Fibroblast of skin of back (primary cell): ENCODE measurements around the gene TACC2. TPM values are rescaled to one million over a fixed set of nuclear protein-coding genes. Genes with fewer than 3 reads are reported as not detected.
"Not testable (repeated sequence)": the region's sequence is repeated elsewhere in the genome, so short reads cannot be mapped to it uniquely, and the experiment has no call there.

Experiments
- DNase-seq: peaks from one replicate; pipeline ENCODE4 v3.0.0-alpha.2; 2013
- polyA plus RNA-seq, 2 experiments: library from polyadenylated mRNA; unstranded; fragments of 120-200 nt; gene quantifications; one replicate each; pipeline ENCODE4 v1.2.1, GENCODE V29; 2013; ENCODE audit not compliant: insufficient read length in 2 of 2

Gene TACC2
- 26.7 TPM for polyA plus RNA-seq (2013, experiment 1 of 2; ENCODE audit: insufficient read length)
- polyA plus RNA-seq (2013, experiment 2 of 2; ENCODE audit: insufficient read length), result 17.2 TPM

- no peak for DNase-seq
Measured at GRCh38 chr10:121988361-121989324, at the start of gene TACC2. Gene TACC2 (plus strand): TSS chr10:121989163. CDS start chr10:122021982, 32,819 bp downstream.

GRCh38 chr10:121941532-121941931, 47.4 kb upstream of the TACC2 start:
- DNase-seq, result no peak

DNA sequence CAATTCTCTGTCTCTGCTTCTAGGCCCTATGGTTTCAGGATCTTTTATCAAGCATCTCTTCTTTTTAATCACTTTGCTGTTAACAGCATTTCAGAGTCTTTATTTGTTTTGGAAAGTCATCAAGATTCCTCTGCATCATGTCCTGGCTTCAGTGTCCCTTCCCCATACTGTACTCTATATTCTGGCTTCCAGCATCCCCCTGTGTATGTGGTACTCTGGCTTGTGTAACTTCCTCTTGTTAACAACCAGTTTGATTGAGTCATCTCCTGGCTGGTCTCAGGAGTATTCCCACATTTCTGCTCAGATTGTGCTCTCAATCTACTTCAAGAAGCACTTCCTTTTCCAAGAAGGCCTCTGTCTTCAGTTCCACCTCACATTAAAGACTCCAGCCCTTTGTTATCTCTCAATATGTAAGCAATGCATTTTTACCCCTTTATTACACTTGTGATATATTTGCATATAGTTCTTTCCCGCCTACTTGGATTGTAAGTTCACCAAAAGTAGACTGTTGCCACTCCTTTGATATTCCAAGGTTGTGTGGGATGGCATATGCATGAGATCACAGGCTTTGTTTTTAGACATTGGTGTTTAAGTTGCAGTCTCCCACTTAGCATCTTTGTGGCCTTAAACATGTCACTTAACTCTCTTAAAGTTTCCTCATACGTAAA, 46.1 kb upstream of the TACC2 start:
- DNase-seq, result peak; percentile 93

- no peak for DNase-seq
Measured at GRCh38 chr10:121947343-121948330, 41.3 kb upstream of the TACC2 start.

GRCh38 chr10:121949049-121949448, 39.9 kb upstream of the TACC2 start:
- DNase-seq, result no peak

GRCh38 chr10:121949451-121949850, 39.5 kb upstream of the TACC2 start:
- DNase-seq, result no peak

DNA sequence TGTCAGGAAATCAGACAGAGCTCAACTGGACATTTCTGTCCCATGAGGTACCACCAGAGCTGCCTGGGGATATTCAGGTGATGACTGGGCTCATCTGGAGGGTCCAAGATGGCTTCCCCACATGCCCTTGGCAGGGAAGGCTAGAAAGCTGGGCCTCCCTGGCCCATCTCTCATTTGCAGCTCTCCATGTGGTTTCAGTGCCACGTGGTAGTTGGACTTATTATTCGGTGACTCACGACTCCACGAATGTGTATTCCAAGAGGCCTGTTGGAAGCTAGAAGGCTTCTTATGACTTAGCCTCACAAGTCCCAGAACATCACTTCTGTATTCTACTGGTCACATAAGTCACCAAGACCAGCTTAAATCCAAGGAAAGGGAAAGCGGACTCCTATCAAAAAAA, 36.7 kb upstream of the TACC2 start:
- DNase-seq, result peak; percentile 44

- peak; percentile 6 for DNase-seq
Measured at GRCh38 chr10:121956111-121957061, 32.6 kb upstream of the TACC2 start.

- no peak for DNase-seq
Measured at GRCh38 chr10:121959671-121960070, 29.3 kb upstream of the TACC2 start.

- DNase-seq, result no peak
Measured at GRCh38 chr10:121961456-121961855, 27.5 kb upstream of the TACC2 start.

DNA sequence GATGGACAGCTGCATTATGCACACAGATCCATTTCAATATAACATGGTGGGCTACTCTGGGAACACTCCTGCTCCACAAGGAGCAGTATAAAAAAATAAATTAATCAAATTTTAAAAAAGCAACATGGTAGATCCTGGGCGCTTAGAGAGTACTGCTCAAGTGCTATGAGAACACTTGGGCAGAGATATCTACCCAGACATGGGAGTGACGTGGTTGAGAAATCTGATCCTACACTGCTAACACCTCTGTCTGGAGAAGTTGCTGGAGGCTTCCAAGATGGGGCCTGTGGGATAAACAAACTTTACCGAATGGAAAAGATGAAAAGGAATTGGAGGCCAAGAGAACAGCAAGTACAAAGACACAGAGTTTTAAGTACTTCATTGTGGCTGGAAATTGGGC, 23.0 kb upstream of the TACC2 start:
- no peak for DNase-seq

- DNase-seq, result not testable (repeated sequence)
Measured at GRCh38 chr10:121969086-121969485, 19.9 kb upstream of the TACC2 start.

- DNase-seq, result no peak
Measured at GRCh38 chr10:121974019-121974534, 14.9 kb upstream of the TACC2 start.

DNA sequence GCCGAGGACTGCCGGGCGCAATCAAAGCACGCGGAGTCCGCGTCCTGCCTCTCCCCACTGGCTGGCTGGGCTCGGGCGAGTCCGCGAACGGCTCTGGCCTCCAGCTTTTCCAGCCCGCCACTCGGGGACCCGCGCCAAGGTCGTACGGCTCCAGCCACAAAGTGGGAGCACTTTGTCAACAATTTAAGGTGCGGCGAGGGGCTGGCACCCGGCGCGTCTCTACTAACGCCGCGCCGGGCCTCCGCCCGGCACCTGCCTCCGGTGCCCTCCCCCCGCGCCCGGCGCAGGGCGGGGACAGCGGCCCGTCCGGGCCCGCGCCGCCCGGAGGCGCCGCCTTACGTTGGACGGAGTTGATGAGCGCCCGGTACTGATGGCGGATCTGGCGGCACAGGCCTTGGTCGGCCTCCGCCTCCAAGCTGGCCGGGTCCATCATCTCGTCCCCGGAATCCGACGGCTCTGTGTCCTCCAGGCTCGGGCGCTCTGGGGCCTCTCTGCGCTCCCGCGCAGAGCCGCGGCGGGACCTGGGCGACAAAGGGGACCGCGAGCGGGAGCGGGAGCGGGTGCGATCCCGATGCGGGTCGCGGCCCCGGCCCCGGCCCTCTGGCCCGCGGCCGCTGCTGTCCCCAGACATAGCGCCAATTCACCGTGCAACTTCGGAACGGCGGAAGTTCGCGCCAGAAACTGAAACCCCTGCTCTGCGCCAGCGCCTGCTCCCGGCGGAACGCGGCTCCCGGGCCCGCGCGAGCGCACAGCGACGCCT, 14.2 kb upstream of the TACC2 start, which contains the start of gene NSMCE4A:
NSMCE4A (minus strand) TSS at position 683 of the 760 bp plus-strand sequence; CDS start at position 631, 52 bp downstream.
- DNase-seq, result peak; percentile 77

DNA sequence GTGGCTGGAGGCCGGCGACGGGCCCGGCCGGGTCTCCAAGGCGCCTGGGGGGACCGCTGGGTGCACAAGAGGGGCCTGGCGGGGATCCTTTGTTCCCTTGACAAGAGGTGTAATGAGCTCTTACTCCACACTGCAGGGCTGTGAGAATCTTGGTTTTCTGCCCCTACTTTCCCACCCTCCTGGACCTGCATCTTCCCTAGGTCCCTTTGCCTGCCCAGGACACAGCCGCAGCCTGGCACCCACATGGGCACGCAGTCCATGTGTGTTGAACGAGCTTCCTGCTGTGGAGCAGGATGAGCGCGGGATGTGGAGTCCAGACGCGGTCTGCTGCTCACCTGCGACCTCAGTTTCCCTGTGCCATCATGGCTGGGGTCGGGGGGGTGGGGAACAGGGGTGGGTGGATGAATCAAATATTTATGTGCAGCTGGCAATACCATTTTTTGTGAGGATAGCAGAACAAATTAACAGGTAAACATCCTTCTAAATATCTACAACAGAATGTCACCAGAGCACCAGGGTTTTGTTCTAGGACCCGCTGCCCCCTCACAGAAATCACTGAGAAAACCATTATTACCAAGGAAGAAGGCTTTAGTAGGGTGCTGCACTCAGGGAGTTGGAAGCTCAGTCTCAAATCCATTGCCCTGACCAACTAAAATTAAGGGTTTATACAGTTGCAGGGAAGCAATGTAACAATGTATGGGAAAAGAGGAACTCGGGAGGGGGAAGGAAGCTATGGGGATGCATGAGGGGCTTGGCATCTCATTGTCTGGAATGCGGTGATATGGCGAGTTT, 13.5 kb upstream of the TACC2 start:
- DNase-seq, result no peak

- DNase-seq, result no peak
Measured at GRCh38 chr10:121976607-121977006, 12.4 kb upstream of the TACC2 start.

- DNase-seq, result no peak
Measured at GRCh38 chr10:121978511-121978910, 10.5 kb upstream of the TACC2 start.

DNA sequence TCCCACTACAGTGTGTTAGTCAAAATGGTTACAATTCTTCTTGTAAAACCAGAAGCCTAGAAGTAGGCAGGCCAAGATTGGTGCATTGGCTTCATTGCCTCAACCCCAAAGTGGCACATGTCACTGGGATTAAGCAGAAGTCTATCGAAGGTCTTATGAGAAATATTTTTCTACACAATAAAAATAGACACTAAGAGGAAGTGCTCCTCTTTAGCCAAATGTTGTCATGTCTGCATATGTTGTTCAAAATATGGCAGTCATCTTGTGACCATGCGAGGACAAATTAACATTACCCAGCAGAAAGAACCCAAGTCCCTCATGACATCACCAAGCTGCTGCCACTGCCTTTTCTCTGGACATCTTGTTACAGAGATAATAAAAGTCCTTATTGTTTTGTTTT, 7.6 kb upstream of the TACC2 start:
- no peak for DNase-seq

DNA sequence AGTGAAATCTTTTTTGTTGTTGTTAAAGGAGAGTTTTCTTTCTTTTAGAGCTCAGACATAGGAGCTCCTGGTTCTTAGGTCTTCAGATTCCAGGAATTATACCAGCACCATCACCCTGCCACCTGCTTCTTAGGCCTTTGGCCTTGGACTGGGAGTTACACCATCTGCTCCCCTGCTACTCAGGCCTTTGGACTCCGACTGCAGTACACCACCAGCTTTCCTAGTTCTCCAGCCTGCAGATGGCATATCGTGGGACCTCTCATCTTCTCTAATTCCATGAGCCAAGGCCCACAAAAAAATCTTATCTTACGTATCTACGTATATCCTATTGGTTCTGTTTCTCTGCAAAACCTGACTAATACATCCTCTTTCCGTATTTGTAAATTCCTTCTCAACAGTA, 5.1 kb upstream of the TACC2 start:
- no peak for DNase-seq
